Measurements from ENCODE around the gene SPTB.
A peak's percentile ranks its signal among the peaks of the same experiment; 100 is the strongest.

Gene SPTB

DNA sequence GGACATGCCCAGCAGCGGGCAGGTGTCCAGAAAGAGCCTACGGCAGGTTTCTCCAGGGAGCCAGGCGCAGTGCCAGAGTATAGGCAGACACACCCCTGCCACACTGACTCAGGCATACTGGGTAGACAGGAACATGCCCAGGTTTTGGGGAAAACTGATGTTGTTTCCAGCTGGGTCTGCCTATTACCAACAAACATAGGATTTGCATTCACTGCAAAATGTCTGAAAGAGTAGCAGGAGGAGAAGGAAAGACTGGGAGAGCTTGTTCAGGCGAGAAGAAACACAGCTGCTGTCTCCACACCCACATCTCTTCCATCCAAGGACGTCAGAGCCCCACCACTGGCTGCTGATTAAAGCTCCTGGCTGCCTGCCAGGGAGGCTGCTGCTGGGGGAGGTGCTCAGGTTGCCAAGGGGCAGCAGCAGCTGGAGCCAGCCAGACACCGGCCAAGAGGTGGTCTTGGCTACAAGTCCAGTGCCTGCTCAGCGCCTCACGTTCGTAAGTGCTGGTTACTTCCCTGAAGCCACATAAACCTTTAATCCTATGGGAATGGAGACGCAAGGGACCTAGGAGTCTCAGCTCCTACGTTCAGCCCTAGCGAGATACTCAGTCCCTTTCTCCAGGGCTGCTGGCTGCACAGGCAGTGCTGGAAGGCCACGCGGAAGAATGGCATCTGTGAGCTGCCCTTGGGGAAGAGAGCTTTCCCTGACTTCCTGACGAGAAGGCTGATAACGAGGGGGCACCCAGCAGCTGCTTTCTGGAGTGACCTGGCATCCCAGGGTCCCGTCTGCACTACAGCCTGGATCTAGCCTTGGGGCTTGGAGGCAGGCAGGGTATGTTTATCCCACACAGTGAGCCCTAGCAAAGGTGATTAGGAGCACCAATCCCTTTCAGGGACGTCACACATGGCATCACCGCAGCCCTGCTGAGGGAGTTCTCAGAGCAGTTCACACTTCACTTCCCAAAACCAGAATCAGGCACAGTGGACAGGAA lies 117.4 kb downstream of the SPTB start:
- H3K27ac Mint-ChIP-seq = peak overlapping the region; percentile 95 to 96 (median 96)
- no peaks in the 10 kb centered on the region for H3K9me3 Mint-ChIP-seq
- H3K36me3 Mint-ChIP-seq (ENCODE audit: low read depth) = no peaks in the 10 kb centered on the region
- peak overlapping the region; percentile 31 to 53 (median 39) for H3K4me3 Mint-ChIP-seq
- TF ChIP-seq, protein P1, sequence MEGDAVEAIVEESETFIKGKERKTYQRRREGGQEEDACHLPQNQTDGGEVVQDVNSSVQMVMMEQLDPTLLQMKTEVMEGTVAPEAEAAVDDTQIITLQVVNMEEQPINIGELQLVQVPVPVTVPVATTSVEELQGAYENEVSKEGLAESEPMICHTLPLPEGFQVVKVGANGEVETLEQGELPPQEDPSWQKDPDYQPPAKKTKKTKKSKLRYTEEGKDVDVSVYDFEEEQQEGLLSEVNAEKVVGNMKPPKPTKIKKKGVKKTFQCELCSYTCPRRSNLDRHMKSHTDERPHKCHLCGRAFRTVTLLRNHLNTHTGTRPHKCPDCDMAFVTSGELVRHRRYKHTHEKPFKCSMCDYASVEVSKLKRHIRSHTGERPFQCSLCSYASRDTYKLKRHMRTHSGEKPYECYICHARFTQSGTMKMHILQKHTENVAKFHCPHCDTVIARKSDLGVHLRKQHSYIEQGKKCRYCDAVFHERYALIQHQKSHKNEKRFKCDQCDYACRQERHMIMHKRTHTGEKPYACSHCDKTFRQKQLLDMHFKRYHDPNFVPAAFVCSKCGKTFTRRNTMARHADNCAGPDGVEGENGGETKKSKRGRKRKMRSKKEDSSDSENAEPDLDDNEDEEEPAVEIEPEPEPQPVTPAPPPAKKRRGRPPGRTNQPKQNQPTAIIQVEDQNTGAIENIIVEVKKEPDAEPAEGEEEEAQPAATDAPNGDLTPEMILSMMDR (IDR thresholded peaks at IDR 0.05; ENCODE audit: unreplicated experiment in 3 of 3) = no peak
- peaks cover 77% of the 10 kb centered on the region for H3K4me1 Mint-ChIP-seq
- peaks cover 6% of the 10 kb centered on the region for H3K27me3 Mint-ChIP-seq (ENCODE audit: low read depth)

DNA sequence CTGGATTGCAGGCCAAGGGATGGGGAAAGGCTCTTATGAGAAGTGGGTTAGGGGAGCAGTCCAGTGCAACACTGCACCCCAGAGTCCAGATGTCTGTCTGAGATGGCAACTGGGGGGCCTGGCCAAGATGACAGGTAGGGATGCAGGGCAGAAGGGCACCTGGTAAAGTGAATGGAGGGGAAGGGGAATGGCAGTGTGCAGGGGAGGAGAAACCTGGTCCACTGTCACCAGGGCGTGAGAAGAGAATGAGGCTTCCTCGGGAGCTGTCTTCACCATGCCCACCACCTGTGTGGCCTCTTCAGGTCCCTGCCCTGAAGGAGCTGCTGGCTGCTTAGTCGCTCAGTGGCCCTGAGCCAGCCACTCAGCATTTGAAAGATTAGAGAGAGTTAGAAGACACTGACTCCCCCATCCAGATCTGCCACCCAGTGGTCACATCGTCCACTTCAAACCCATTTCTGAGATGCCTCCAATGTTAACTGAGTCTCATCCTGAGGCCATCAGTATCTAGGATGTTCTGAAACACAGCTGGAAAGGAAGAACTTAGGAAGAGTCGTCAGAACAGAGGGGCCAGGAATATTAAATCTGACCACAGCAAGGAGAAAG lies 118.2 kb downstream of the SPTB start:
- no peaks in the 10 kb centered on the region for H3K36me3 Mint-ChIP-seq (ENCODE audit: low read depth)
- peaks cover 4% of the 10 kb centered on the region for H3K27me3 Mint-ChIP-seq (ENCODE audit: low read depth)
- TF ChIP-seq, protein P1 (IDR thresholded peaks at IDR 0.05; ENCODE audit: unreplicated experiment in 3 of 3) = no peak
- peaks cover 82% of the 10 kb centered on the region for H3K4me1 Mint-ChIP-seq
- peak overlapping the region; percentile 25 to 53 (median 39) for H3K4me3 Mint-ChIP-seq
- peak overlapping the region; percentile 95 to 96 (median 96) for H3K27ac Mint-ChIP-seq
- H3K9me3 Mint-ChIP-seq = no peaks in the 10 kb centered on the region

DNA sequence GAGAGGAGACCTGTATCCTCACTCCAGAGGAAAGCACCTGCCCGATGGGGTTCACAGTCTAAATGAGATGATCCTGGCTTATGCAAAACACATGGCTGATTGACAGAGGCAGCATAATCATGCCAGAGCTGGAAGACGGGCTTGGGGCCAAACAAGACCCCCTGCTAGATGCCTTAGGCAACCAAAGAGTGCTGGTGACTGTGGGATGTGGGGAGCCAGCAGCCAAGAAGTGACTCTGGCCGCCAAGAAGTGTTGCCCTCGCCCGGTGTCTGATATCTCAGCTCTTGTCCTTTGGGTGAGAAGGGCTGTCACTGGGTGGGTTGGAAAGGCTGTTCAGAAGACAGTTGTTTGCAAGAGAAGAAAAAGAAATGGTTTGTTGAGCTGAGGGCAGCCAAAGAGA lies 118.8 kb downstream of the SPTB start:
- Mint-ChIP-seq H3K27me3 (ENCODE audit: low read depth) (peaks cover 4% of the 10 kb centered on the region), H3K27ac (peak overlapping the region; percentile 95 to 96 (median 96)), H3K4me3 (peak overlapping the region; percentile 18 to 44 (median 27)), H3K36me3 (ENCODE audit: low read depth) (no peaks in the 10 kb centered on the region), H3K4me1 (peaks cover 85% of the 10 kb centered on the region), H3K9me3 (no peaks in the 10 kb centered on the region)
- TF ChIP-seq, protein P1 (IDR thresholded peaks at IDR 0.05; ENCODE audit: unreplicated experiment in 3 of 3) = no peak

DNA sequence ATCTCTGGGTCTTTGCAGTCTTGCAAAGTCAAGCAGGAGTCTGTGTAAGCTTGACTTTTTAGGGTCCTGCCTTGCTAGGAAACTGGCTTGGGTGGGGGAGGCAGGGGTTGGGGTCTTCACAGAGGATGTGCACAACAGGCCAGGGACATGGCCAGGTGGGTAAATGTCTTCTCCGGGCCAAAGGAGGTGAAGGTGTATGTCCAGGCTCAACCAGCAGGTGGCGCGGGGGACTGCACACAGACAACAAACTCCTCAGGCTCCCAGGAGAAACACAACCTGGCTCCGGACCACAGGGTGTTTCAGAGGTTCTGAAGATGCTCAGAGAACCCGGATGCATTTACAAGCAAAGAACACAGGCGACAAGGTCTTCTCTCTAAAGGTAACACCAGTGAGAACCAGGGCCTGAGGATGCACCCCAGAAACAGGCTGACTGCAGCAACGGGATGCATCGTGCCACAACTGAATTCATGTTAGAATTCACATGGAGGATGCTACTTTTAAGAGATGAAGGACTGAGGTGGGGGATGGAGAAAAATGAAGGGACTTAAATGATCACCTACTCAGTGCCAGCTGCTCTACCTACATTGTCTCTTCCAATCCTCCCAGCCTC lies 119.5 kb downstream of the SPTB start:
- H3K4me1 Mint-ChIP-seq = peaks cover 92% of the 10 kb centered on the region
- TF ChIP-seq, protein P1 (IDR thresholded peaks at IDR 0.05; ENCODE audit: unreplicated experiment in 3 of 3) = peak; percentile 58 to 63 (median 61)
- H3K4me3 Mint-ChIP-seq = peak overlapping the region; percentile 45 to 50 (median 45)
- no peaks in the 10 kb centered on the region for H3K36me3 Mint-ChIP-seq (ENCODE audit: low read depth)
- H3K9me3 Mint-ChIP-seq = no peaks in the 10 kb centered on the region
- H3K27ac Mint-ChIP-seq = peak overlapping the region; percentile 95 to 96 (median 96)
- peaks cover 4% of the 10 kb centered on the region for H3K27me3 Mint-ChIP-seq (ENCODE audit: low read depth)

DNA sequence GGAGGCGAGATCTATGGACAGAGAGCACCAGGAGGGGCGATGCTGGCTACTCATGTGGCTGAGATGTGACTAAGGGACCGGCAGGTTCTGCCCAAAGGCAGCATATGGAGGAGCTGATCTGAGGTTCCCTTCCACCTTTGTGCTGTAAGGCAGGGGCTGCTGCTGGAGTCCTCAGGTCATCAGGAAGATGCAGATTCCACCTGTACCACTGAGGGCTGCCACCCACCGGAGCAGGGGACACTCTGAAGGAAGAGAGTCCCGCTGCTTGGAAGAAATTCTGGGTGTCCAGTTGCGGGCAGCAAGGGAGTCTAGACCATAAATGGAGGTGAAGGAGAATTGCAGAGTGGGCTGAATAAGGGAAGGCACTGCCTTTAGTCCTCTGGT lies 120.2 kb downstream of the SPTB start:
- peak overlapping the region; percentile 7 to 49 (median 16) for H3K4me3 Mint-ChIP-seq
- no peaks in the 10 kb centered on the region for H3K9me3 Mint-ChIP-seq

More for the DNA sequence above, 120.2 kb downstream of the SPTB start:
- Mint-ChIP-seq H3K4me1 (peaks cover 92% of the 10 kb centered on the region), H3K27ac (peak overlapping the region; percentile 95 to 96 (median 96)), H3K36me3 (ENCODE audit: low read depth) (no peaks in the 10 kb centered on the region), H3K27me3 (ENCODE audit: low read depth) (peaks cover 8% of the 10 kb centered on the region)
- TF ChIP-seq, protein P1 (IDR thresholded peaks at IDR 0.05; ENCODE audit: unreplicated experiment in 3 of 3) = no peak
